GM19099 (cell line): ENCODE measurements around the gene TOMM5.
A peak's percentile ranks its signal among the peaks of the same experiment; 100 is the strongest.

Experiments used
- POLR2A ChIP-seq: IDR thresholded peaks from 3 replicates; pipeline ENCODE4 v1.6.1; 2011; ENCODE audit warnings: low read depth; ENCODE audit not compliant: insufficient read length; ENCODE audit errors: extremely low read depth

Gene TOMM5

DNA sequence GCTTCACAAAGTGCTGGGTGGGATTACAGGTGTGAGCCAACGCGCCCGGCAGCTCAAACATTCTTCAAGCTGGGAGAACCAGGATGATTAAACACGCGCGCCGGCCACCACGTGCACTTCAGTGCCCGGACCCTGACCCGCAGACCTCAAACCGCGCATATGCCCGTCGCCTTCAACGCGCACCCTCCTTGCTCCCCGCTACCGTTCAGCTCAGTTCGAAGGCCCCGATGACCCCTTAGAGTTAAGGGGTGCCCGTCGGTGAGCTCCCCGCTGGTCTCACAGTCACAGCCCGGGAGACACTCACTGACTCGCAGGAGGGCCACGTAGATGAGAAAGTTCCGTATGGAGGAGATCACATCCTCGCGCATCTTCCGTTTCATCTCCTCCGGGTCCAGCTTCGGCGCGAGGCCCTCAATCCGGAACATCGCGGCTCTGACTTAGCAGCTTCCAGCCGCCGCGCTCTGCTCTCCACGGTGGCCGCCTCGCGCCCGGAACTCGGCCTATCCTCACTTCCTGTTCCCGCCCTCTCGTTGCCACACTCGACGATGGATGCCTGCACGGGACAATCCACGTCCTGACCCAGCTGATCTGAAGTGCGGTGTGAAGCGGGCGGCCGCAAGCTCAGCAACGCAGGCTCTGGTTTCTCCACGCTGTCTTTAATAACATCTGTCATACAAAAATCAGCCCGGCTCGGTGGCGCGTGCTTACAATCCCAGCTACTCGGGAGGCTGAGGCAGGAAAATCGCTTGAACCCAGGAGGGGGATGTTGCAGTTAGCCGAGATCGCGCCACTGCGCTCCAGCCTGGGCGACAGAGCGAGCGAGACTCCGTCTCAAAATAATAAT is at the start of gene TOMM5:
Gene TOMM5, minus strand, starts transcription at position 490 of the 844 bp plus-strand sequence. Its CDS starts 65 bp downstream, at position 425.
- peak; percentile 98 for TF ChIP-seq POLR2A

- TF ChIP-seq POLR2A = no peak
Measured at GRCh38 chr9:37641331-37641730, 48.9 kb upstream of the TOMM5 start.

GRCh38 chr9:37640246-37640645 is 47.8 kb upstream of the TOMM5 start:
- TF ChIP-seq POLR2A = no peak

- no peak for TF ChIP-seq POLR2A
Measured at GRCh38 chr9:37639841-37640240, 47.4 kb upstream of the TOMM5 start.

- TF ChIP-seq POLR2A = no peak
Measured at GRCh38 chr9:37639109-37639762, 46.8 kb upstream of the TOMM5 start.

DNA sequence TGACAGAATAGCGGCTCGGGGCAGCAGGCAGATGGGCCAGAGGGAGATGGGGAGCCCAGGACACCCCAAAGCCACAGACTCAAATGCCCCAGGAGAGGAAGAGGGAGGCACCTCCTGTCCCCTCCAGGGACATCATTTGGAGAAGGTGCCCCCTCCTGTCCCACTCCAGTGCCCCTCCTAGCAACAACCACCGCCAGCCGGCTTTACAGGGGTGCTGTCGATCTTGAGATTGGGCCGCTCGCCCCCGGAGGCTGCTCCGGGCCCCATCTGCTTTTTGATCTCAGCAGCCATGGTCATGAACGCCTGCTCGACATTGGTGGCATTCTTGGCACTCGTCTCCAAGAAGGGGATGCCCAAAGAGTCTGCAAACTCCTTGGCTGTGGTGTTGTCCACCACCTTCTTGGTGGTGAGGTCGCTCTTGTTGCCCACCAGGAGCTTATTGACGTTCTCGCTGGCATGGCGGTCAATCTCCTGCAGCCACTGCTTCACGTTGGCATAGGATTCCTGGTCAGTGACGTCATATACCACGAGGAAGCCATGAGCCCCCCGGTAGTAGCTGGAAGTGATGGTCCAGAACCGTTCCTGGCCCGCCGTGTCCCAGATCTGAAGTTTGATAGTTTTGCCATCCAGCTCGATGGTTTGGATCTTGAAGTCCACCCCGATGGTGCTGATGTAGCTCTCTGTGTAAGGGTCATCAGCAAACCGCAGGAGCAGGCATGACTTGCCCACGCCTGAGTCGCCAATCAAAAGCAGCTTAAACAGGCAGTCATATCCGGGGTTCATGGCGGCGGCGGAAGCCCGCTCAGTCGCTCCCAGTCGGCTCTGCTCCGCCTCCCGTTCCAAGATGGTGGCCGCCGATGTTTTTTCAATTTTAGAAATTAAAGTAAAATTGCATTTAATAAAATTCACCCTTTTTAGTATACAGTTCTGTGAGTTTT is 44.4 kb upstream of the TOMM5 start:
- TF ChIP-seq POLR2A = no peak

- no peak for TF ChIP-seq POLR2A
Measured at GRCh38 chr9:37635808-37636207, 43.4 kb upstream of the TOMM5 start.

DNA sequence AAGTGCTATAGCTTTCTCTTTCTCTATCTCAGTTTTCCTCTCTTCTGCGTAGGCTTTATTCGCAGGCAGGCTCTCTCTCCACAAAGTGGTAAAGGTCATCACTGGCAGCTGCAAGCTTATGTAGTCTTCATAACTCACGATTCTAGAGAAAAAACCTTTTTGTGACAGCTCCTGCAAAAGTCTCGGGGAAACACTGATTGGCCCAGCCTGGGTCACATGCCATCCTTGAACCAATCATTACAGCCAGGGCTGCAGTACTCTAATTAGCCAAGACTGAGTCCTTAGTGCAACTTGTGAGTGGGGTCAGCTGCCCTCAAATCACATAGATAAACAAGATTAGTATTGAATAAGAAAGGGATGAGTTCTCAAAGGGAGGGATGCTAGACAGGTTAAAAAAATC is 40.1 kb upstream of the TOMM5 start:
- no peak for TF ChIP-seq POLR2A

DNA sequence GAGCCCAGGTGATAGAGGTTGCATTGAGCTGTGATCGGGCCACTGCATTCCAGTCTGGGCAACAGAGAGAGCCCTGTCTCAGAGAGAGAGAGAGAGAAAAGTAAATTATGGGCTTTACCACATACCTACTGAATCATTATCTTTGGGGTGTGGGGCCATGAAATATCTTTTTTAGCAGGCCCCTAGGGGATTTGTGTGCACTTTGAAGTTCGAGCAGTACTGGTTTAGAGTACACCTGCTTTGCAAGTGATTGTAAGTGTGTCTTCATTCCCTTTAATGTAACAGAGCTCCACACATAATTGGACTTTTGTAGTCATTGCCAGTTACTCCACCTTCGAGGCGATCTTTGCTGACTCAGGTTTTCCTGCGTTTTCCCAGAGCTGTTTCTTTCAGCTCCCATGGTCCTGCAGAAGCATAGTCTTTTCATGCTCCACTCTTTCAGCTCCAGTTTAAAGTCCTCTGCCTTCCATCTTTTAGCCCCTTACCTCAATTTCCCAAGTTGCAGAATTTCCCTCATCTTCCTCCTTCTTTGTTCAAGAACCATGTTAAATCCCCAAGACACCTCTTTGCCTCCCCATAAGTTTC is 34.4 kb upstream of the TOMM5 start:
- no peak for TF ChIP-seq POLR2A

DNA sequence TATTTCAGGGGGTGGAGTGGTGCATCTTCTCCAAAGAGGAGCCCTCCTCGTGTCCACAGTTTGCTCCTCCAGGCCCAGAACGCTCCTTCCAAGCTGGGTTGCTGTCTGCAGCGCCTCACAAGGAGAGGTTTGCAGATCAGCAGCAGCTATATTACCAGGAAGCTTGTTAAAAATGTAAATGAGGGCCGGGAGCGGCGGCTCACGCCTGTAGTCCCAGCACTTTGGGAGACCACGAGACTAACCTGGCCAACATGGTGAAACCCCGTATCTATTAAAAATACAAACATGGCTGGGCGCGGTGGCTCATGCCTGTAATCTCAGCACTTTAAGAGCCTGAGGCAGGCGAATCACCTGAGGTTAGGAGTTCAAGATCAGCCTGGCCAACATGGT is 33.4 kb upstream of the TOMM5 start:
- no peak for TF ChIP-seq POLR2A

GRCh38 chr9:37625036-37625757 is 32.8 kb upstream of the TOMM5 start:
- TF ChIP-seq POLR2A = no peak

- TF ChIP-seq POLR2A = no peak
Measured at GRCh38 chr9:37624073-37624472, 31.7 kb upstream of the TOMM5 start.

DNA sequence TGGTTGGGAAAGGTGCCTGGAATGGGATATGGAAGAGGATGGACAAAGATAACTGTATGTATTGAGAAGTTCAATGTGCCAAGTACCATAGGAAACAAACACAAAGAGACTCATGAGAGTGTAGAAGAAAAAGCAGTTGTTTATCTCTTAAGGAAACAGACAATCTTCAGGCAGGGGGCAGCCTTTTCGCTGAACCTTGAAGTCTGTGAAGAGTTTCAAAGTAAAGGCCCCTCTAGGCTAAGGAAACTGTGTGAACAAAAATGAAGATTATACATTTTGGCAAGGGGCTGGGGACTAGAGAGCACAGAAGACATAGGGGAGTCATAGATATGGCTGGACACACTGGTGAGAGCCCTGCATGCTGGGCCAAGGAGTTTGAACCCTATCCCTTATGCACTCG is 30.9 kb upstream of the TOMM5 start:
- no peak for TF ChIP-seq POLR2A

GRCh38 chr9:37622462-37622861 is 30.1 kb upstream of the TOMM5 start:
- TF ChIP-seq POLR2A = no peak

- TF ChIP-seq POLR2A = no peak
Measured at GRCh38 chr9:37621273-37622121, 29.1 kb upstream of the TOMM5 start.
